Activated CD4-positive, alpha-beta memory T cell treated with anti-CD3 and anti-CD28 coated beads, Interleukin-2, amount 10 ng/mL, durations not matched to agents 7 days and 5 days (primary cell): ENCODE data around the gene PKLR. TPM values are rescaled to one million over a fixed set of nuclear protein-coding genes. Genes with fewer than 3 reads are reported as not detected.

Source experiments
- total RNA-seq, 2 experiments: library from RNA; stranded (reverse); gene quantifications; one replicate each; pipeline ENCODE4 v1.2.3, GENCODE V29; 2021

Gene PKLR
- total RNA-seq, 2 experiments from 2014 or later = not detected

Other genes with a start within 250 kb of the PKLR start
- 1 to 10 TPM; 6.6 to 8.5 TPM for gene EFNA4, start 237.7 kb downstream of the PKLR start, total RNA-seq
- gene EFNA3, start 222.6 kb downstream of the PKLR start, total RNA-seq = 1 to 10 TPM; 3.9 to 4.9 TPM
- gene EFNA1, start 173.6 kb downstream of the PKLR start, total RNA-seq = not detected
- 10 to 100 TPM; 50.4 to 52.6 TPM for gene SLC50A1, start 165.6 kb downstream of the PKLR start, total RNA-seq
- 10 to 100 TPM; 80.2 to 80.6 TPM for gene DPM3, start 160.9 kb downstream of the PKLR start, total RNA-seq
- gene KRTCAP2, start 128.1 kb downstream of the PKLR start, total RNA-seq = 100 to 1,000 TPM; 203 to 224 TPM
- 10 to 100 TPM; 17.8 to 18.3 TPM for gene TRIM46, start 127.6 kb downstream of the PKLR start, total RNA-seq
- 10 to 100 TPM; 30.7 to 32.3 TPM for gene THBS3, start 93.5 kb downstream of the PKLR start, total RNA-seq
- 10 to 100 TPM; 41.2 to 43.1 TPM for gene MTX1, start 92.7 kb downstream of the PKLR start, total RNA-seq
- gene ENTREP3, start 46.0 kb downstream of the PKLR start, total RNA-seq = 10 to 100 TPM; 26.3 to 27.3 TPM
- gene SCAMP3, start 39.1 kb downstream of the PKLR start, total RNA-seq = 10 to 100 TPM; 87.5 to 91.9 TPM
- gene CLK2, start 27.9 kb downstream of the PKLR start, total RNA-seq = 10 to 100 TPM; 78.0 to 82.0 TPM
- gene HCN3, start 24.0 kb downstream of the PKLR start, total RNA-seq = 1 to 10 TPM; 3.7 to 4.9 TPM
- 100 to 1,000 TPM; 350 to 352 TPM for gene FDPS, start 7.4 kb upstream of the PKLR start, total RNA-seq
- 10 to 100 TPM; 24.6 to 26.2 TPM for gene RUSC1, start 19.5 kb upstream of the PKLR start, total RNA-seq